Activated CD4-positive, alpha-beta T cell treated with anti-CD3 and anti-CD28 coated beads for 4 hours (primary cell): Measurements from ENCODE around the gene EXOC4.

Source experiments
- DNase-seq, 2 donors: peaks; one replicate each; pipeline ENCODE4 v3.0.0-alpha.2; 2020

Gene EXOC4

GRCh38 chr7:134108802-134109201 lies 855.9 kb downstream of the EXOC4 start:
- DNase-seq, result no peak

GRCh38 chr7:134113655-134114054 lies 860.8 kb downstream of the EXOC4 start:
- DNase-seq, result no peak

GRCh38 chr7:134114992-134115391 lies 862.1 kb downstream of the EXOC4 start:
- no peak for DNase-seq
